Testis (tissue), 3 donors: ENCODE results near the gene H6PD. TPM values are rescaled to one million over a fixed set of nuclear protein-coding genes. Genes with fewer than 3 reads are reported as not detected.

ENCODE experiments used
- DNase-seq: peaks from one replicate; pipeline ENCODE4 v3.0.0-alpha.2; 2019
- H3K27ac ChIP-seq, 2 donors: fragments of 200-600 bp; sonication (generic); one replicate each; pipeline ENCODE4 v1.5.1; 2019
- H3K27me3 ChIP-seq: fragments of 200-600 bp; sonication (generic); one replicate; pipeline ENCODE4 v1.5.1; 2019
- H3K36me3 ChIP-seq: fragments of 200-600 bp; sonication (generic); one replicate; pipeline ENCODE4 v1.5.1; 2017; ENCODE audit warnings: low read depth; ENCODE audit errors: missing control alignments
- H3K4me1 ChIP-seq: fragments of 200-600 bp; sonication (generic); one replicate; pipeline ENCODE4 v1.5.1; 2019
- H3K4me3 ChIP-seq, 2 donors: fragments of 200-600 bp; sonication (generic); one replicate each; pipeline ENCODE4 v1.5.1; 2017 to 2019
- H3K9me3 ChIP-seq: fragments of 200-600 bp; sonication (generic); one replicate; pipeline ENCODE4 v1.5.1; 2017
- POLR2A ChIP-seq: fragments of 450-650 bp; IDR thresholded peaks from one replicate; pipeline ENCODE4 v1.6.1; 2017; ENCODE audit warnings: antibody characterized with exemption, mild to moderate bottlenecking, moderate library complexity
- WGBS, 2 donors: methylation state at CpG; one replicate each; pipeline ENCODE4 v1.1.5; 2018; 5-methylcytosine and 5-hydroxymethylcytosine counted together
- intact Hi-C: fragments of 100-400 bp; cut with DNase I; formaldehyde crosslinking; loops from one replicate; pipeline ENCODE4 v1.15.1; 2023; ENCODE audit warnings: low total_unique reads
- polyA plus RNA-seq: library from polyadenylated mRNA; stranded (reverse); fragments of 350-450 nt; fragmentation: Illumina TruSeq; extraction: RNeasy Lipid Tissue Mini Kit (QIAGEN cat#74804); gene quantifications from one replicate; pipeline ENCODE4 v1.2.3, GENCODE V29; 2014; ENCODE audit warnings: low read depth, low replicate concordance; ENCODE audit not compliant: insufficient read depth
- total RNA-seq, 2 donors: library from RNA; depleted of rRNA; stranded (reverse); fragments of >200 nt; gene quantifications; one replicate each; pipeline ENCODE4 v1.2.3, GENCODE V29; 2016
- TF ChIP-seq, protein P1 (sequence below), 3 experiments: fragments of 450-650 bp in 2 of 3; fragments of 200-600 bp in 1 of 3; sonication (generic) in 1 of 3; IDR thresholded peaks; one replicate each; pipeline ENCODE4 v1.5.1; 2016 to 2019; ENCODE audit warnings: antibody characterized with exemption in 3 of 3, mild to moderate bottlenecking in 2 of 3, moderate library complexity in 1 of 3

Gene H6PD
- total and polyA plus RNA-seq, 3 donors from 2014 or later, result 23.8 to 67.8 (median 55.0) TPM

DNA sequence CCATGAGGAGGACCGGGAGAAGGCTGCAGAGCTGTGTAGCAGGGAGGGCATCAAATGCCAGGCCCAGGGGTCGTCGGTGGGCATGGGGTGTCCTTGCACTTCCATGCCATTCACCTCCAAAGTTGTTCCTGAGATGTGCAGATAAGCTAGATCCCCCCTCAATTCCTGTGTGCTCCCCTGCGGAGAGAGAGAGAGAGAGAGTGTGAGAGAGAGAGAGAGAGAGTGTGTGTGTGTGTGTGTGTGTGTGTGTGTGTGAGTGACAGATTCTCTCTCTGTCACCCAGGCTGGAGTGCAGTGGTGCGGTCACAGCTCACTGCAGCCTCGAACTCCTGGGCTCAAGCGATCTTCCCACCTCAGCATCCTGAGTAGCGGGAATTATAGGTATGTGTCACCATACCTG, 74.5 kb downstream of the H6PD start:
- Histone ChIP-seq H3K27me3 (no peaks in the 10 kb centered on the region), H3K36me3 (no peaks in the 10 kb centered on the region), H3K4me1 (peaks cover 10% of the 10 kb centered on the region), H3K4me3 (no peak overlapping the region), H3K9me3 (no peaks in the 10 kb centered on the region), H3K27ac (no peak overlapping the region)
- DNase-seq, result no peak
- WGBS, 2 donors, result 90 to 96% methylated on average over 3 to 8 of the region's 8 CpGs
- no peak for TF ChIP-seq POLR2A
- TF ChIP-seq, protein P1, sequence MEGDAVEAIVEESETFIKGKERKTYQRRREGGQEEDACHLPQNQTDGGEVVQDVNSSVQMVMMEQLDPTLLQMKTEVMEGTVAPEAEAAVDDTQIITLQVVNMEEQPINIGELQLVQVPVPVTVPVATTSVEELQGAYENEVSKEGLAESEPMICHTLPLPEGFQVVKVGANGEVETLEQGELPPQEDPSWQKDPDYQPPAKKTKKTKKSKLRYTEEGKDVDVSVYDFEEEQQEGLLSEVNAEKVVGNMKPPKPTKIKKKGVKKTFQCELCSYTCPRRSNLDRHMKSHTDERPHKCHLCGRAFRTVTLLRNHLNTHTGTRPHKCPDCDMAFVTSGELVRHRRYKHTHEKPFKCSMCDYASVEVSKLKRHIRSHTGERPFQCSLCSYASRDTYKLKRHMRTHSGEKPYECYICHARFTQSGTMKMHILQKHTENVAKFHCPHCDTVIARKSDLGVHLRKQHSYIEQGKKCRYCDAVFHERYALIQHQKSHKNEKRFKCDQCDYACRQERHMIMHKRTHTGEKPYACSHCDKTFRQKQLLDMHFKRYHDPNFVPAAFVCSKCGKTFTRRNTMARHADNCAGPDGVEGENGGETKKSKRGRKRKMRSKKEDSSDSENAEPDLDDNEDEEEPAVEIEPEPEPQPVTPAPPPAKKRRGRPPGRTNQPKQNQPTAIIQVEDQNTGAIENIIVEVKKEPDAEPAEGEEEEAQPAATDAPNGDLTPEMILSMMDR (IDR thresholded peaks at IDR 0.05), result no peak
- intact Hi-C loops, result no loop called here

DNA sequence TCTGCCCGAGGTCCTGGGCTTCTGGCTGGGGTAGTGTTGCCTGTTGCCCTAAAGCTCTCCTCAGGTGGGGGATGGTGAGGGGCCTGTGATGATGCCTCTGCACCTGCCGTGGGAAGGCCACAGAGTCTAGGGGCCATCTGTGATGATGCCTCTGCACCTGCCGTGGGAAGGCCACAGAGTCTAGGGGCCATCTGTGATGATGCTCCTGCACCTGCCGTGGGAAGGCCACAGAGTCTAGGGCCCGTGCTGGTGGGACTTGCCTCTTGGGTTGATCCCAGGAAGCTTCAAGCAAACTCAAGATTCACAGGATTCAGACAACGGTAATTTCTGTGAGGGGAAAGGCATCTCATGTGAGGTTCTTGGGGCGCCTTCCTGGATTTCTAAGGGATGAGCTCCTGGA, 75.4 kb downstream of the H6PD start:
- intact Hi-C loops, result loop anchor here (10.0 kb wide), 1 partner anchor 65 kb away; no protein-coding TSS in a partner anchor
- H3K9me3 ChIP-seq, result no peaks in the 10 kb centered on the region
- no peak overlapping the region for H3K27ac ChIP-seq
- no peaks in the 10 kb centered on the region for H3K27me3 ChIP-seq
- TF ChIP-seq POLR2A, result no peak
- TF ChIP-seq, protein P1 (IDR thresholded peaks at IDR 0.05), result no peak
- DNase-seq, result no peak
- H3K4me1 ChIP-seq, result peaks cover 10% of the 10 kb centered on the region
- H3K4me3 ChIP-seq, result no peak overlapping the region
- H3K36me3 ChIP-seq, result no peaks in the 10 kb centered on the region
- 91 to 95% methylated on average over 2 to 7 of the region's 7 CpGs for WGBS, 2 donors

DNA sequence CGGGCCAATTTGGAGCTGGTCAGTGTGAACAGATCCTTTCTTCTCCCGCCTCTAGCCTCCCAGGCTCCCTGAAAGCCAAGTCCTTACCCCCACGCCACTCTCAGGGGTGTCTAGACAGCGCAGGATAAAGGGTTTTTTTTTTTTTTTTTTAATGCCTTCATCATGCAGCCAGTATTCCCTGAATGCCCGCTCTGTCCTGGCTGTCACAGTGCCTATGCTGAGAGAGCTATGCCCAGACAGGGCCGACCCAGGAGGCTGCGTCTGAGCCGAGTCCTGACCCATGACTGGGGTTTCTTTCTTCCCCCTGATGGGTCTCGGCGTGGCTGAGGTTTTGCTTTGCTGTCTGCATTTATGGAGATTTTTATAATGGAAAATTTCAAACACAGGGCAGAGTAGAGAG, 76.5 kb downstream of the H6PD start:
- Histone ChIP-seq H3K36me3 (no peaks in the 10 kb centered on the region), H3K27me3 (no peaks in the 10 kb centered on the region), H3K9me3 (no peaks in the 10 kb centered on the region), H3K4me1 (peaks cover 18% of the 10 kb centered on the region), H3K27ac (no peak overlapping the region), H3K4me3 (no peak overlapping the region)
- 75 to 83% methylated on average over 10 of the region's 10 CpGs for WGBS, 2 donors
- DNase-seq, result no peak
- intact Hi-C loops, result loop anchor here (10.0 kb wide), 1 partner anchor 64 kb away; no protein-coding TSS in a partner anchor
- TF ChIP-seq, protein P1 (IDR thresholded peaks at IDR 0.05), result no peak
- no peak for TF ChIP-seq POLR2A

DNA sequence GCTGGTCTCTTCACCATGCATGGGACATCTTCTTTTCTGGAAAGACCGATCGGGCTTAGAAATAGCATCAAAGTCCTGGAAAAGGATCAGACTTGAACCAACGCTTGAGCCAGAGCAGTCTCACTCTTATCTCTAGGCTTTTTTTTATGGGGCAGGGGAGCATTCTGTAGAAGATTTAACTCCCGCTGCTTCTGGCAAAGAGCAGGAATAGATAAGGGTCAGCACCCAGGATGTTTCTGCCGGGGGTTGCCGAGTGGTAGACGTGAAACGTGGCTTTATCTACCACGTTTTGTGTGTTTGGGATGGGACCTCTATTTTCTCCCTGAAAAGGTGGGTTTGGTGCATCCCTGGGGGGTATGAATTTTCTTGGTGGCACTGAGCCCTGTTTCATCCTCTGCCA, 76.9 kb downstream of the H6PD start:
- intact Hi-C loops, result loop anchor here (10.0 kb wide), 1 partner anchor 63 kb away; no protein-coding TSS in a partner anchor
- TF ChIP-seq, protein P1 (IDR thresholded peaks at IDR 0.05), result no peak
- no peak for TF ChIP-seq POLR2A
- Histone ChIP-seq H3K4me1 (peaks cover 18% of the 10 kb centered on the region), H3K36me3 (no peaks in the 10 kb centered on the region), H3K4me3 (no peak overlapping the region), H3K9me3 (no peaks in the 10 kb centered on the region), H3K27me3 (no peaks in the 10 kb centered on the region), H3K27ac (no peak overlapping the region)
- 46 to 57% methylated on average over 9 of the region's 9 CpGs for WGBS, 2 donors
- no peak for DNase-seq

DNA sequence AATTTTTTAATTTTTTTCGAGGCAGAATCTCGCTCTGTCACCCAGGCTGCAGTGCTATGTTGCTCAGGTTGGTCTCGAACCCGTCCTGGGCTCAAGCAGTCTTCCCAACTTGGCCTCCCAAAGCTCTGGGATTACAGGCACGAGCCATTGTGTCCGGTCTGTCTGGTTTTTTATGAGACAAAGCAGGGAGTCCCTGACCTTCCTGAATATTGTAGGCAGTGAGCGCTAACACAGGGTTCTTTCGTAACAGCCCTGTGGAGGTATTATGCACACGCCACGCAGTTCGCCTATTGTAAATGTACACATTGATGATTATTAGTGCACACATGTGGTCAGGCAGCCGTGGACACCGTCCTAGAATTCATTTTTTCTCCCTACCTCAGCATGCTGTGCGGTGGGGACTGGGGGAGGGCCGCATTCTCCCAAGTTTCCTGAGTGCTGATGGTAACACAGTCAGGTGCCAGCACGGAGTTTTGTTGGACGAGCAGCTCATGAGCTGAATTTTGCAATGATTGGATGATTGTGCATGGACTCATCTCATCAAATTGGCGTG, 77.7 kb downstream of the H6PD start:
- Histone ChIP-seq H3K27ac (no peak overlapping the region), H3K4me1 (peaks cover 18% of the 10 kb centered on the region), H3K36me3 (no peaks in the 10 kb centered on the region), H3K4me3 (no peak overlapping the region), H3K27me3 (no peaks in the 10 kb centered on the region), H3K9me3 (no peaks in the 10 kb centered on the region)
- DNase-seq, result no peak
- WGBS, 2 donors, result 89 to 90% methylated on average over 18 of the region's 18 CpGs
- TF ChIP-seq POLR2A, result no peak
- TF ChIP-seq, protein P1 (IDR thresholded peaks at IDR 0.05), result no peak
- intact Hi-C loops, result loop anchor here (10.0 kb wide), 1 partner anchor 63 kb away; no protein-coding TSS in a partner anchor
